Spleen (tissue), 7 donors: ENCODE measurements around the gene GLUD1.
"Not testable (repeated sequence)": the region's sequence is repeated elsewhere in the genome, so short reads cannot be mapped to it uniquely, and the experiment has no call there.

Experiments used
- CTCF ChIP-seq, 11 experiments: fragments of 200-600 bp in 7 of 11; fragments of 450-650 bp in 4 of 11; sonication (generic) in 4 of 11; IDR thresholded peaks in 8 of 11; conservative IDR thresholded peaks in 3 of 11; 1 replicate in 7 of 11; 2 replicates in 4 of 11; pipeline versions ENCODE4 v1.4.0 to v1.8.0; 2016 to 2021; ENCODE audit warnings: antibody characterized with exemption in 11 of 11, inconsistent platforms in 4 of 11, mild to moderate bottlenecking in 1 of 11
- POLR2A ChIP-seq, 3 donors: fragments of 450-650 bp; IDR thresholded peaks; one replicate each; pipeline ENCODE4 v1.5.1; 2017; ENCODE audit warnings: antibody characterized with exemption in 3 of 3, mild to moderate bottlenecking in 1 of 3
- POLR2AphosphoS5 ChIP-seq, 3 donors: sonication (generic); formaldehyde crosslinking; IDR thresholded peaks; one replicate each; pipeline ENCODE4 v1.5.1; 2017; ENCODE audit warnings: antibody characterized with exemption in 3 of 3
- donor health status: DM: no; HTN: no; CAD: no; lungs with moderate emphysema.
- donor health status: DM: no; HTN: no; CAD: no.
- donor health status: DM: no; HTN: no; CAD: no.

DNA sequence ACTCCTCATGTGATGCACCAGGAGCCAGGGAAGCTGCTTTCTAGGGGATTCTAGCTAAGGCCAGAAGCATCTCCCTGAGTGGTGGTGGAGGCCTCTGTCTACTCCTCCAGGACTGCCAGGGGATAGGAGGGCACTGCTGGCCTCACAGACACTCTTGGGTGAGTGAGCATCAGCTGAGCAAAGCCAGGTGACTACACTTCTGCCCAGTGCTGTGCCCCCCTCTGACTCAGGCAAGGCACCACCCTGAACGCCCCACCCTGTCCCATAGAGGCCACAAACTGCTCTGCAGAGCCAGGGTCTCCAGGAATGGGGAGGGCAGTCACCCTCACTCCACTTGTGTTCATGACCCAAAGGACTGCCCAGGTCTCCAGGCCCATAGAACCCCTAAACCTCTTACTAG, 75.1 kb downstream of the GLUD1 start:
- TF ChIP-seq CTCF (IDR thresholded peaks at IDR 0.05 in 8 of 11, conservative IDR thresholded peaks at IDR 0.05 in 3 of 11); POLR2A (IDR thresholded peaks at IDR 0.05); POLR2AphosphoS5 (IDR thresholded peaks at IDR 0.05): not testable (repeated sequence)
